ENCODE measurements around the gene CDC34.
A peak's percentile ranks its signal among the peaks of the same experiment; 100 is the strongest.

The CDC34 gene

DNA sequence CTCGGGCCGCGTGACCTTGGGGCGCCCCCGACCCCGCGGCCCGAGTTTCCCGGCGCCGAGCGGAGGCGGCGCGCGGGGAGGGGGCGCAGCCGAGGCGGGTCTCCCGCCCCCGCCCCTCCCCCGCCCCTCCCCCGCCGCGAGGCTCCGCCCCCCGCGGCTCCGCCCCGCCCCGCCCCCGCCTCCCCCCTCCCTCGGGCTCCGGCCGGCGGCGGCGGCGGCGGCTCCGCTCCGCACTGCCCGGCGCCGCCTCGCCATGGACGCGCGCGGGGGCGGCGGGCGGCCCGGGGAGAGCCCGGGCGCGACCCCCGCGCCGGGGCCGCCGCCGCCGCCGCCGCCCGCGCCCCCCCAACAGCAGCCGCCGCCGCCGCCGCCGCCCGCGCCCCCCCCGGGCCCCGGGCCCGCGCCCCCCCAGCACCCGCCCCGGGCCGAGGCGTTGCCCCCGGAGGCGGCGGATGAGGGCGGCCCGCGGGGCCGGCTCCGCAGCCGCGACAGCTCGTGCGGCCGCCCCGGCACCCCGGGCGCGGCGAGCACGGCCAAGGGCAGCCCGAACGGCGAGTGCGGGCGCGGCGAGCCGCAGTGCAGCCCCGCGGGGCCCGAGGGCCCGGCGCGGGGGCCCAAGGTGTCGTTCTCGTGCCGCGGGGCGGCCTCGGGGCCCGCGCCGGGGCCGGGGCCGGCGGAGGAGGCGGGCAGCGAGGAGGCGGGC lies 58.3 kb downstream of the CDC34 start, which contains the start of gene HCN2:
TSS of gene HCN2 (plus strand) at position 189 of the 703 bp plus-strand sequence. CDS start at position 254, 65 bp downstream.
- no peak for DNase-seq

DNA sequence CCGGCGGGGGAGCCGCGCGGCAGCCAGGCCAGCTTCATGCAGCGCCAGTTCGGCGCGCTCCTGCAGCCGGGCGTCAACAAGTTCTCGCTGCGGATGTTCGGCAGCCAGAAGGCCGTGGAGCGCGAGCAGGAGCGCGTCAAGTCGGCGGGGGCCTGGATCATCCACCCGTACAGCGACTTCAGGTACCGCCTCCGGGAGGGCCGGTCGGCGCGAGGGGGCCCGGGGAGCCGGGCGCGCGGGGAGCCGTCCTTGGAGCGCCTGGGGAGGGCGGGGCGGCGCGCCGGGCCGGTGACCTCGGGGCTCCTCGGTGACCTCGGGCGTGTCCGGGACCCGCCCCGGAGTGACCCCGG lies 58.8 kb downstream of the CDC34 start:
- DNase-seq = peak; percentile 48

DNA sequence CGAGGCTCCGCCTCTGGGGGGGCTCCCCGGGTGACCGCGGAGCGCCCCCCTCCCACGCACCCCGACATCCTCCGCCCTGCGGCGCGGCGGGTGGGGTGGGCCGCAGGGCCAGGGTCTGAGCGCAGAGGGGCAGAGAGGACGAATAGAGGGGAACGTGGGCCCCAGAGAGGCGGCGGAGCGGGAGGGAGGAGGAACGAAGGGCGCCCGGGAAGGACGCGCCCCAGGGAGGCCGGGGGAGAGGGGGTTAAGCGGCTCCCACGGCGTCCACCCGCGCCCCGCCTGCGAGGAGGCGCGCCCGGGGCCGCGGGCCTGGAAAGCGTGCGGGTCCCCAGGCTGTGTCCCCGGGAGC lies 59.2 kb downstream of the CDC34 start:
- DNase-seq = no peak

DNA sequence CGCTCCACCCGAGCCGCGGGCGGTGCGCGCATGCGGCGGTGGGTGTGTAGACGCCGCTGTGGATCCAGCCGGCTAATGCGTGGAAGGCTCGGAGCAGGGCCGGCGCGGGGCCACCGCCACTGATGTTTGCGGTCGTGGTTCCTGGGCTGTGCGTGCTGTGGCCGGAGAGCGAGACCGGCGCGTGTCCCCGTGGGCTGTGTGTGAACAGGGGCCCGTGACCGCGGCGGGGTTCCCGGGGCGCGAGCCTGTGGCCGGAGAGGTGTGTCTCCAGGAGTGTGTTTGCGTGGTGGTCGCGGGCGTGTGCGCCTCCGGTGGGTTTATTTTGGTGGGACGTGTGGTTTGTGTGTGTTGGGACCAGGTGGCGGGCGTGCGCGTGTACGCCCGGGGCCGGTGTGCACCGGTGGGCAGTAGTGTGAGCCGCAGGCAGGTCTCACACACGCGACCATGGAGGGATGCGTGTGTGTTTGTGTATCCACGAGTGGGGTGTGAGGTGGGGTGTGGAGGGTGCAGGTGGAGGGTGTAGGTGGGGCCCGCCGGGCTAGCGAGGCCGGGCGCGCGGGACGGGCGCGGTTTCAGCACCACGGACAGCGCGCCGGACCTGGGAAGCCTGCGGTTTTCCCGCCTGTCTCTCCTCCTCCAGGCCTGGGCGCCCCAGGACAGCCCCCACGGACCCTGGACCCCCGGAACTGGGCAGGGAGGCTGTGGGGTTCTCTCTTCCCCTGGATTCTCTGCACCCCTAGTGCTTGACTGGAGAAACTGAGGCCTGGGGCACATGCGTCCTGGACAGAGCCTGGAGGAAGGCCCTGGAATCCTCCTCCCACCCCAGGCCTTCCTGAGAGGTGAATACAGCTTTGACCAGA lies 59.8 kb downstream of the CDC34 start:
- no peak for DNase-seq
